ENCODE results near the gene RPE. TPM values are rescaled to one million over a fixed set of nuclear protein-coding genes. Genes with fewer than 3 reads are reported as not detected.

RPE gene
- total and polyA plus RNA-seq, 2 experiments from 2014 or later, result 39.3 to 57.4 TPM

DNA sequence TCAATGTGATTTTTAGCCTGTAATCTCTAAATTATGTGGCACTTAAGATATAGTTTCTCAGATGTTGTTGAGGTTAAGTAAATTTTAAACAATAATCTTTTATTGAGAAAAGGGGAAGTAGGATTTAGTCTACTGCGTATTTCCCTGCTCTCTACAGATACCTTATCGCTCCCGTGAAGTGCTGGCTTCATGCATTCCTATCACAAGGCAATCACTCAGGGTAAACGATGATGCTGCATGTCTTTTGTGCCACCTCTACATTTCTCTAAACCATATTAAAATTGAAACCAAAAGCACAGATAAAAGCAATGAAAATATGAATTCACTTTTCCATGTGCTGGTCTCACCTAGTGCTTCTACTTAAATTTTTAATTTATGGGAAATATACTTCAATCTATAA lies 14.4 kb upstream of the RPE start:
- TF ChIP-seq, protein P1, sequence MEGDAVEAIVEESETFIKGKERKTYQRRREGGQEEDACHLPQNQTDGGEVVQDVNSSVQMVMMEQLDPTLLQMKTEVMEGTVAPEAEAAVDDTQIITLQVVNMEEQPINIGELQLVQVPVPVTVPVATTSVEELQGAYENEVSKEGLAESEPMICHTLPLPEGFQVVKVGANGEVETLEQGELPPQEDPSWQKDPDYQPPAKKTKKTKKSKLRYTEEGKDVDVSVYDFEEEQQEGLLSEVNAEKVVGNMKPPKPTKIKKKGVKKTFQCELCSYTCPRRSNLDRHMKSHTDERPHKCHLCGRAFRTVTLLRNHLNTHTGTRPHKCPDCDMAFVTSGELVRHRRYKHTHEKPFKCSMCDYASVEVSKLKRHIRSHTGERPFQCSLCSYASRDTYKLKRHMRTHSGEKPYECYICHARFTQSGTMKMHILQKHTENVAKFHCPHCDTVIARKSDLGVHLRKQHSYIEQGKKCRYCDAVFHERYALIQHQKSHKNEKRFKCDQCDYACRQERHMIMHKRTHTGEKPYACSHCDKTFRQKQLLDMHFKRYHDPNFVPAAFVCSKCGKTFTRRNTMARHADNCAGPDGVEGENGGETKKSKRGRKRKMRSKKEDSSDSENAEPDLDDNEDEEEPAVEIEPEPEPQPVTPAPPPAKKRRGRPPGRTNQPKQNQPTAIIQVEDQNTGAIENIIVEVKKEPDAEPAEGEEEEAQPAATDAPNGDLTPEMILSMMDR (IDR thresholded peaks at IDR 0.05; ENCODE audit: low read depth, low read length), result no peak
- Histone ChIP-seq H3K4me3 (no peak overlapping the region), H3K27me3 (peaks cover 13% of the 10 kb centered on the region), H3K9me3 (ENCODE audit: low read depth) (no peaks in the 10 kb centered on the region), H3K4me1 (ENCODE audit: low read depth) (no peaks in the 10 kb centered on the region), H3K36me3 (no peaks in the 10 kb centered on the region), H3K27ac (no peak overlapping the region)
- no peak for DNase-seq (ENCODE audit: low read depth in 1 of 2, low spot score in 1 of 2)

- H3K4me3 ChIP-seq, result no peak overlapping the region
- H3K27me3 ChIP-seq, result peaks cover 13% of the 10 kb centered on the region
- TF ChIP-seq, protein P1 (IDR thresholded peaks at IDR 0.05; ENCODE audit: low read depth, low read length), result no peak
- H3K27ac ChIP-seq, result no peak overlapping the region
- DNase-seq (ENCODE audit: low read depth in 1 of 2, low spot score in 1 of 2), result no peak
- no peaks in the 10 kb centered on the region for H3K36me3 ChIP-seq
- no peaks in the 10 kb centered on the region for H3K4me1 ChIP-seq (ENCODE audit: low read depth)
- H3K9me3 ChIP-seq (ENCODE audit: low read depth), result no peaks in the 10 kb centered on the region
Measured at GRCh38 chr2:209990838-209991237, 11.6 kb upstream of the RPE start.

GRCh38 chr2:209993968-209994367 lies 8.5 kb upstream of the RPE start:
- H3K4me1 ChIP-seq (ENCODE audit: low read depth), result no peaks in the 10 kb centered on the region
- peaks cover 13% of the 10 kb centered on the region for H3K27me3 ChIP-seq
- H3K4me3 ChIP-seq, result no peak overlapping the region
- no peak overlapping the region for H3K27ac ChIP-seq
- H3K9me3 ChIP-seq (ENCODE audit: low read depth), result no peaks in the 10 kb centered on the region
- no peak for DNase-seq (ENCODE audit: low read depth in 1 of 2, low spot score in 1 of 2)
- no peaks in the 10 kb centered on the region for H3K36me3 ChIP-seq
- TF ChIP-seq, protein P1 (IDR thresholded peaks at IDR 0.05; ENCODE audit: low read depth, low read length), result no peak

GRCh38 chr2:209998596-209998995 lies 3.8 kb upstream of the RPE start:
- H3K4me3 ChIP-seq, result no peak overlapping the region

GRCh38 chr2:210000464-210001324 lies 1.7 kb upstream of the RPE start:
- DNase-seq (ENCODE audit: low read depth in 1 of 2, low spot score in 1 of 2), result no peak
- H3K4me3 ChIP-seq, result no peak overlapping the region
- H3K27ac ChIP-seq, result no peak overlapping the region
- H3K4me1 ChIP-seq (ENCODE audit: low read depth), result peaks cover 27% of the 10 kb centered on the region
- no peaks in the 10 kb centered on the region for H3K9me3 ChIP-seq (ENCODE audit: low read depth)
- no peaks in the 10 kb centered on the region for H3K36me3 ChIP-seq
- no peaks in the 10 kb centered on the region for H3K27me3 ChIP-seq
- TF ChIP-seq, protein P1 (IDR thresholded peaks at IDR 0.05; ENCODE audit: low read depth, low read length), result no peak

More at GRCh38 chr2:209998596-209998995, 3.8 kb upstream of the RPE start:
- Histone ChIP-seq H3K27me3 (no peaks in the 10 kb centered on the region), H3K27ac (no peak overlapping the region), H3K36me3 (no peaks in the 10 kb centered on the region), H3K4me1 (ENCODE audit: low read depth) (peaks cover 7% of the 10 kb centered on the region), H3K9me3 (ENCODE audit: low read depth) (no peaks in the 10 kb centered on the region)
- TF ChIP-seq, protein P1 (IDR thresholded peaks at IDR 0.05; ENCODE audit: low read depth, low read length), result no peak
- no peak for DNase-seq (ENCODE audit: low read depth in 1 of 2, low spot score in 1 of 2)

Data from cardiac muscle cell (in vitro differentiated cells and primary cell).